ENCODE data around the gene ADH1A. TPM values are rescaled to one million over a fixed set of nuclear protein-coding genes. Genes with fewer than 3 reads are reported as not detected.

ADH1A gene
- total RNA-seq, 1 donor from 2014 or later = 0.84 TPM

Other genes with a start within 250 kb of the ADH1A start
- gene ADH5, start 202.2 kb downstream of the ADH1A start, total RNA-seq = 193 TPM
- not detected for gene ADH4, start 146.7 kb downstream of the ADH1A start, total RNA-seq
- not detected for gene ADH6, start 71.7 kb downstream of the ADH1A start, total RNA-seq
- gene ADH1B, start 30.4 kb upstream of the ADH1A start, total RNA-seq = 155 TPM
- 7.5 TPM for gene ADH1C, start 61.8 kb upstream of the ADH1A start, total RNA-seq
- gene ADH7, start 144.4 kb upstream of the ADH1A start, total RNA-seq = not detected
- gene C4orf17, start 220.0 kb upstream of the ADH1A start, total RNA-seq = not detected

Data from Right ventricle myocardium inferior (tissue), 1 donor.